H9 (cell line): ENCODE results near the gene MGLL. TPM values are rescaled to one million over a fixed set of nuclear protein-coding genes. Genes with fewer than 3 reads are reported as not detected.

ENCODE experiments used
- DNase-seq: peaks from one replicate; pipeline ENCODE4 v3.0.0-alpha.2; 2017
- H2AFZ ChIP-seq: one replicate; pipeline ENCODE4 v1.6.1; 2013; ENCODE audit warnings: mild to moderate bottlenecking, low read length, control low read depth, moderate library complexity
- H2AK5ac ChIP-seq: 2 replicates; pipeline ENCODE4 v1.6.1; 2013; ENCODE audit warnings: low read length, control low read depth, mixed read lengths; ENCODE audit not compliant: insufficient read length
- H2BK120ac ChIP-seq: one replicate; pipeline ENCODE4 v1.6.1; 2013; ENCODE audit warnings: low read depth, mild to moderate bottlenecking, low read length, control low read depth, inconsistent platforms; ENCODE audit not compliant: poor library complexity, severe bottlenecking
- H2BK12ac ChIP-seq: 2 replicates; pipeline ENCODE4 v1.6.1; 2013; ENCODE audit warnings: low read length, control low read depth, mixed read lengths, low read depth; ENCODE audit not compliant: insufficient read length
- H2BK15ac ChIP-seq: 2 replicates; pipeline ENCODE4 v1.6.1; 2013; ENCODE audit warnings: low read depth, low read length, control low read depth
- H2BK20ac ChIP-seq: one replicate; pipeline ENCODE4 v1.6.1; 2013; ENCODE audit warnings: low read depth, mild to moderate bottlenecking, low read length, control low read depth, inconsistent platforms; ENCODE audit not compliant: poor library complexity, severe bottlenecking
- H2BK5ac ChIP-seq: 2 replicates; pipeline ENCODE4 v1.6.1; 2013; ENCODE audit warnings: low read length, control low read depth, mixed read lengths; ENCODE audit not compliant: insufficient read length
- H3K14ac ChIP-seq: 2 replicates; pipeline ENCODE4 v1.6.1; 2013; ENCODE audit warnings: low read length, control low read depth; ENCODE audit not compliant: insufficient read depth
- H3K18ac ChIP-seq: 2 replicates; pipeline ENCODE4 v1.6.1; 2013; ENCODE audit warnings: low read depth, mild to moderate bottlenecking, mixed read lengths, low read length, control low read depth; ENCODE audit not compliant: insufficient read length
- H3K23ac ChIP-seq: 2 replicates; pipeline ENCODE4 v1.6.1; 2013; ENCODE audit warnings: low read length, control low read depth, mixed read lengths, low read depth; ENCODE audit not compliant: insufficient read length
- H3K23me2 ChIP-seq: 2 replicates; pipeline ENCODE4 v1.6.1; 2013; ENCODE audit warnings: low read depth, mild to moderate bottlenecking, mixed read lengths, low read length, control low read depth; ENCODE audit not compliant: insufficient read length, poor library complexity, severe bottlenecking
- H3K27ac ChIP-seq: 2 replicates; pipeline ENCODE4 v1.5.1; 2013; ENCODE audit warnings: low read length, control low read depth, mixed read lengths, low read depth; ENCODE audit not compliant: insufficient read length
- H3K27me3 ChIP-seq: 2 replicates; pipeline ENCODE4 v1.6.1; 2013; ENCODE audit warnings: low read length, control low read depth, inconsistent platforms; ENCODE audit not compliant: insufficient read depth
- H3K4ac ChIP-seq: 2 replicates; pipeline ENCODE4 v1.6.1; 2013; ENCODE audit warnings: low read depth, mild to moderate bottlenecking, control low read depth, inconsistent platforms, low read length, moderate library complexity
- H3K4me1 ChIP-seq: 2 replicates; pipeline ENCODE4 v1.6.1; 2013; ENCODE audit warnings: low read length, control low read depth, inconsistent platforms; ENCODE audit not compliant: insufficient read depth
- H3K4me2 ChIP-seq: 2 replicates; pipeline ENCODE4 v1.6.1; 2013; ENCODE audit warnings: low read length, control low read depth, mixed read lengths; ENCODE audit not compliant: insufficient read length, insufficient read depth
- H3K56ac ChIP-seq: 2 replicates; pipeline ENCODE4 v1.6.1; 2013; ENCODE audit warnings: low read depth, mild to moderate bottlenecking, mixed read lengths, low read length, control low read depth; ENCODE audit not compliant: insufficient read length
- H3K79me1 ChIP-seq: 2 replicates; pipeline ENCODE4 v1.6.1; 2013; ENCODE audit warnings: low read depth, mild to moderate bottlenecking, moderate library complexity, low read length, control low read depth, inconsistent platforms; ENCODE audit not compliant: insufficient read depth, poor library complexity, severe bottlenecking
- H3K79me2 ChIP-seq: 2 replicates; pipeline ENCODE4 v1.6.1; 2013; ENCODE audit warnings: low read length, control low read depth, inconsistent platforms; ENCODE audit not compliant: insufficient read depth
- H3K9ac ChIP-seq: 2 replicates; pipeline ENCODE4 v1.6.1; 2013; ENCODE audit warnings: low read length, control low read depth, mixed read lengths; ENCODE audit not compliant: insufficient read length; ENCODE audit errors: extremely low read depth
- H3K9me3 ChIP-seq: one replicate; pipeline ENCODE4 v1.6.1; 2013; ENCODE audit warnings: low read depth, low read length, inconsistent platforms; ENCODE audit not compliant: control insufficient read depth
- H3T11ph ChIP-seq: one replicate; pipeline ENCODE4 v1.6.1; 2013; ENCODE audit warnings: mild to moderate bottlenecking, low read length, control low read depth, inconsistent platforms
- H4K20me1 ChIP-seq: one replicate; pipeline ENCODE4 v1.6.1; 2013; ENCODE audit not compliant: control insufficient read depth, insufficient read length, insufficient read depth
- H4K5ac ChIP-seq: 2 replicates; pipeline ENCODE4 v1.6.1; 2013; ENCODE audit warnings: low read depth, mild to moderate bottlenecking, mixed read lengths, low read length, control low read depth; ENCODE audit not compliant: insufficient read length
- H4K8ac ChIP-seq: replicated peaks from 2 replicates; pipeline ENCODE4 v1.6.1; 2013; ENCODE audit warnings: low read length, control low read depth, mixed read lengths, low read depth; ENCODE audit not compliant: insufficient read length
- H4K91ac ChIP-seq: 2 replicates; pipeline ENCODE4 v1.6.1; 2013; ENCODE audit warnings: low read depth, mild to moderate bottlenecking, moderate library complexity, mixed read lengths, low read length, control low read depth; ENCODE audit not compliant: insufficient read length
- H3K27ac Mint-ChIP-seq, 3 experiments: 2 replicates in 2 of 3; 3 replicates in 1 of 3; pipeline ENCODE4 v1.8.0; 2020 to 2021; ENCODE audit warnings: mixed read lengths in 3 of 3, mild to moderate bottlenecking in 1 of 3, moderate library complexity in 1 of 3
- H3K27me3 Mint-ChIP-seq: 2 replicates; pipeline ENCODE4 v1.8.0; 2021; ENCODE audit warnings: low read depth, mild to moderate bottlenecking, moderate library complexity, mixed read lengths
- H3K36me3 Mint-ChIP-seq, 3 experiments: 2 replicates in 2 of 3; 3 replicates in 1 of 3; pipeline ENCODE4 v1.8.0; 2020 to 2021; ENCODE audit warnings: low read depth in 3 of 3, mixed read lengths in 3 of 3; ENCODE audit not compliant: insufficient read depth in 1 of 3
- H3K4me1 Mint-ChIP-seq, 2 experiments: 2 replicates each; pipeline ENCODE4 v1.8.0; 2020; ENCODE audit warnings: mixed read lengths in 2 of 2
- H3K4me3 Mint-ChIP-seq, 2 experiments: 2 replicates in 1 of 2; 3 replicates in 1 of 2; pipeline ENCODE4 v1.8.0; 2020 to 2021; ENCODE audit warnings: mild to moderate bottlenecking in 2 of 2, mixed read lengths in 2 of 2, moderate library complexity in 1 of 2
- H3K9me3 Mint-ChIP-seq, 2 experiments: 2 replicates in 1 of 2; 3 replicates in 1 of 2; pipeline ENCODE4 v1.8.0; 2020; ENCODE audit warnings: mild to moderate bottlenecking in 2 of 2, mixed read lengths in 2 of 2, moderate library complexity in 1 of 2
- CTCF ChIP-seq: fragments of 200-600 bp; sonication (generic); conservative IDR thresholded peaks from 3 replicates; pipeline ENCODE4 v1.8.0; 2021; ENCODE audit warnings: antibody characterized with exemption, mild to moderate bottlenecking
- WGBS: extraction: QIAGEN DNeasy Blood & Tissue Kit; methylation state at CpG from one replicate; pipeline ENCODE4 v1.1.7; 2013; ENCODE audit warnings: missing lambda C conversion rate, low lambda C conversion rate, mixed read lengths; ENCODE audit not compliant: insufficient read length; ENCODE audit errors: extremely low coverage; 5-methylcytosine and 5-hydroxymethylcytosine counted together
- total RNA-seq: library from RNA; stranded (reverse); gene quantifications from 2 replicates; pipeline ENCODE4 v1.2.1, GENCODE V29; 2021

Gene MGLL
- total RNA-seq, 1 experiment from 2014 or later: 0.11 TPM

GRCh38 chr3:127662001-127662469 is 160.3 kb downstream of the MGLL start:
- no peaks in the 10 kb centered on the region for H3K27me3 Mint-ChIP-seq
- H3K27ac ChIP-seq: no peak overlapping the region
- no peak overlapping the region for H3K56ac ChIP-seq
- no peak overlapping the region for H3K27ac Mint-ChIP-seq
- H3K23me2 ChIP-seq: no peaks in the 10 kb centered on the region
- no peak overlapping the region for H3K9ac ChIP-seq
- WGBS: no CpG with 5 or more reads among the region's 11 CpGs
- no peak overlapping the region for H3K14ac ChIP-seq
- no peak overlapping the region for H3K18ac ChIP-seq
- no peak for TF ChIP-seq CTCF
- DNase-seq: no peak
- H3K9me3 ChIP-seq: no peaks in the 10 kb centered on the region
- no peak overlapping the region for H2BK120ac ChIP-seq
- H3K9me3 Mint-ChIP-seq: no peaks in the 10 kb centered on the region
- no peak overlapping the region for H2BK15ac ChIP-seq
- H3K27me3 ChIP-seq: no peaks in the 10 kb centered on the region
- H4K5ac ChIP-seq: no peak overlapping the region
- no peak overlapping the region for H3K4me3 Mint-ChIP-seq
- no peak overlapping the region for H3T11ph ChIP-seq
- no peaks in the 10 kb centered on the region for H3K4me1 Mint-ChIP-seq
- no peak overlapping the region for H3K23ac ChIP-seq
- no peaks in the 10 kb centered on the region for H4K20me1 ChIP-seq
- H2AK5ac ChIP-seq: no peak overlapping the region
- H3K4me1 ChIP-seq: no peaks in the 10 kb centered on the region
- H2BK20ac ChIP-seq: no peak overlapping the region
- peaks cover 7 to 26% (median 17%) of the 10 kb centered on the region in 3 experiments; a peak in 6 of 7 replicates for H3K36me3 Mint-ChIP-seq
- no peak overlapping the region for H3K4me2 ChIP-seq
- H3K4ac ChIP-seq: no peak overlapping the region
- H4K91ac ChIP-seq: no peak overlapping the region
- no peak overlapping the region for H4K8ac ChIP-seq
- no peak overlapping the region for H2AFZ ChIP-seq
- H3K79me1 ChIP-seq: no peaks in the 10 kb centered on the region
- no peak overlapping the region for H2BK12ac ChIP-seq
- H2BK5ac ChIP-seq: no peak overlapping the region
- no peaks in the 10 kb centered on the region for H3K79me2 ChIP-seq
